Activated CD8-positive, alpha-beta T cell treated with anti-CD3 and anti-CD28 coated beads for 36 hours (primary cell): ENCODE data around the gene ADIG. TPM values are rescaled to one million over a fixed set of nuclear protein-coding genes. Genes with fewer than 3 reads are reported as not detected.

Experiments
- ATAC-seq: fragments of 200-7000 bp; cut with Tn5 transposase; one replicate; pipeline ENCODE4 v1.10.0; 2021; ENCODE audit warnings: mild to moderate bottlenecking, moderate library complexity
- CTCF ChIA-PET: fragments of 350-600 bp; sonication (Branson Sonifier 250); formaldehyde crosslinking; loops from one replicate; lab custom pipeline; 2021; ENCODE audit warnings: antibody characterized with exemption; lab: Charles Lee
- POLR2A ChIA-PET: fragments of 350-600 bp; sonication (Branson Sonifier 250); formaldehyde crosslinking; loops from one replicate; lab custom pipeline; 2021; ENCODE audit warnings: antibody characterized with exemption; lab: Charles Lee
- DNase-seq: peaks from one replicate; pipeline ENCODE4 v3.0.0-alpha.2; 2020
- H3K27ac Mint-ChIP-seq: one replicate; pipeline ENCODE4 v1.8.0; 2021; ENCODE audit warnings: mild to moderate bottlenecking, mixed read lengths
- H3K27me3 Mint-ChIP-seq: one replicate; pipeline ENCODE4 v1.8.0; 2021; ENCODE audit warnings: mixed read lengths
- H3K36me3 Mint-ChIP-seq: one replicate; pipeline ENCODE4 v1.8.0; 2021; ENCODE audit warnings: low read depth, mixed read lengths
- H3K4me1 Mint-ChIP-seq: one replicate; pipeline ENCODE4 v1.8.0; 2021; ENCODE audit warnings: low read depth, mixed read lengths
- H3K4me3 Mint-ChIP-seq: one replicate; pipeline ENCODE4 v1.8.0; 2021; ENCODE audit warnings: mild to moderate bottlenecking, moderate library complexity, mixed read lengths
- H3K9me3 Mint-ChIP-seq: one replicate; pipeline ENCODE4 v1.8.0; 2021; ENCODE audit warnings: mixed read lengths
- intact Hi-C: fragments of 100-400 bp; cut with micrococcal nuclease; formaldehyde crosslinking; loops from one replicate; pipeline ENCODE4 v1.10.0; 2022
- total RNA-seq, 2 experiments: library from RNA; stranded (reverse); gene quantifications; one replicate each; pipeline ENCODE4 v1.2.3, GENCODE V29; 2021
- TF ChIP-seq, protein P1 (sequence below): fragments of 200-600 bp; IDR thresholded peaks from one replicate; pipeline ENCODE4 v1.8.0; 2022; ENCODE audit warnings: antibody characterized with exemption, mild to moderate bottlenecking

ADIG gene
- total RNA-seq, 2 experiments from 2014 or later, result not detected

GRCh38 chr20:38581830-38582358 is 897 bp downstream of the ADIG start:
- H3K27ac Mint-ChIP-seq, result no peak overlapping the region
- intact Hi-C loops, result no loop called here
- H3K36me3 Mint-ChIP-seq, result no peaks in the 10 kb centered on the region
- ChIA-PET POLR2A (no interaction called here), CTCF (interaction anchor here (1.2 kb wide), 1 partner anchor 52 kb away, joined by 3 read pairs; no protein-coding TSS in a partner anchor)
- no peak for DNase-seq
- no peak for ATAC-seq
- no peaks in the 10 kb centered on the region for H3K4me1 Mint-ChIP-seq
- TF ChIP-seq, protein P1, sequence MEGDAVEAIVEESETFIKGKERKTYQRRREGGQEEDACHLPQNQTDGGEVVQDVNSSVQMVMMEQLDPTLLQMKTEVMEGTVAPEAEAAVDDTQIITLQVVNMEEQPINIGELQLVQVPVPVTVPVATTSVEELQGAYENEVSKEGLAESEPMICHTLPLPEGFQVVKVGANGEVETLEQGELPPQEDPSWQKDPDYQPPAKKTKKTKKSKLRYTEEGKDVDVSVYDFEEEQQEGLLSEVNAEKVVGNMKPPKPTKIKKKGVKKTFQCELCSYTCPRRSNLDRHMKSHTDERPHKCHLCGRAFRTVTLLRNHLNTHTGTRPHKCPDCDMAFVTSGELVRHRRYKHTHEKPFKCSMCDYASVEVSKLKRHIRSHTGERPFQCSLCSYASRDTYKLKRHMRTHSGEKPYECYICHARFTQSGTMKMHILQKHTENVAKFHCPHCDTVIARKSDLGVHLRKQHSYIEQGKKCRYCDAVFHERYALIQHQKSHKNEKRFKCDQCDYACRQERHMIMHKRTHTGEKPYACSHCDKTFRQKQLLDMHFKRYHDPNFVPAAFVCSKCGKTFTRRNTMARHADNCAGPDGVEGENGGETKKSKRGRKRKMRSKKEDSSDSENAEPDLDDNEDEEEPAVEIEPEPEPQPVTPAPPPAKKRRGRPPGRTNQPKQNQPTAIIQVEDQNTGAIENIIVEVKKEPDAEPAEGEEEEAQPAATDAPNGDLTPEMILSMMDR, result no peak
- H3K4me3 Mint-ChIP-seq, result no peak overlapping the region
- H3K9me3 Mint-ChIP-seq, result no peaks in the 10 kb centered on the region
- peaks cover 1% of the 10 kb centered on the region for H3K27me3 Mint-ChIP-seq

GRCh38 chr20:38583306-38583705 is 2.3 kb downstream of the ADIG start:
- no peaks in the 10 kb centered on the region for H3K9me3 Mint-ChIP-seq
- H3K36me3 Mint-ChIP-seq, result no peaks in the 10 kb centered on the region
- H3K27me3 Mint-ChIP-seq, result peaks cover 3% of the 10 kb centered on the region
- intact Hi-C loops, result no loop called here
- no peaks in the 10 kb centered on the region for H3K4me1 Mint-ChIP-seq
- CTCF ChIA-PET, result no interaction called here
- ATAC-seq (no peak), DNase-seq (no peak)
- POLR2A ChIA-PET, result no interaction called here
- H3K4me3 Mint-ChIP-seq, result no peak overlapping the region
- H3K27ac Mint-ChIP-seq, result no peak overlapping the region
- TF ChIP-seq, protein P1, result no peak

- POLR2A ChIA-PET, result no interaction called here
- Mint-ChIP-seq H3K36me3 (no peaks in the 10 kb centered on the region), H3K4me3 (no peak overlapping the region), H3K9me3 (no peaks in the 10 kb centered on the region), H3K27ac (no peak overlapping the region), H3K27me3 (peaks cover 3% of the 10 kb centered on the region), H3K4me1 (no peaks in the 10 kb centered on the region)
- TF ChIP-seq, protein P1, result no peak
- CTCF ChIA-PET, result no interaction called here
- no peak for ATAC-seq
- intact Hi-C loops, result no loop called here
- DNase-seq, result no peak
Observed at GRCh38 chr20:38584099-38584763, 3.2 kb downstream of the ADIG start.

- DNase-seq (no peak), ATAC-seq (no peak)
- intact Hi-C loops, result no loop called here
- Mint-ChIP-seq H3K27ac (no peak overlapping the region), H3K27me3 (peaks cover 3% of the 10 kb centered on the region), H3K4me1 (no peaks in the 10 kb centered on the region), H3K36me3 (no peaks in the 10 kb centered on the region), H3K4me3 (no peak overlapping the region), H3K9me3 (no peaks in the 10 kb centered on the region)
- ChIA-PET CTCF (no interaction called here), POLR2A (no interaction called here)
- TF ChIP-seq, protein P1, result no peak
Observed at GRCh38 chr20:38585404-38586180, 4.6 kb downstream of the ADIG start.

- Mint-ChIP-seq H3K4me1 (no peaks in the 10 kb centered on the region), H3K36me3 (no peaks in the 10 kb centered on the region), H3K4me3 (no peak overlapping the region), H3K27ac (no peak overlapping the region), H3K27me3 (peaks cover 3% of the 10 kb centered on the region), H3K9me3 (no peaks in the 10 kb centered on the region)
- CTCF ChIA-PET, result no interaction called here
- POLR2A ChIA-PET, result no interaction called here
- TF ChIP-seq, protein P1, result no peak
- DNase-seq (no peak), ATAC-seq (no peak)
- intact Hi-C loops, result no loop called here
Observed at GRCh38 chr20:38586181-38586525, 5.2 kb downstream of the ADIG start.
